ENCODE results near the gene SH2D5. TPM values are rescaled to one million over a fixed set of nuclear protein-coding genes. Genes with fewer than 3 reads are reported as not detected.
A peak's percentile ranks its signal among the peaks of the same experiment; 100 is the strongest.

SH2D5 gene
- total RNA-seq, 1 experiment from 2014 or later, result 8.7 TPM

DNA sequence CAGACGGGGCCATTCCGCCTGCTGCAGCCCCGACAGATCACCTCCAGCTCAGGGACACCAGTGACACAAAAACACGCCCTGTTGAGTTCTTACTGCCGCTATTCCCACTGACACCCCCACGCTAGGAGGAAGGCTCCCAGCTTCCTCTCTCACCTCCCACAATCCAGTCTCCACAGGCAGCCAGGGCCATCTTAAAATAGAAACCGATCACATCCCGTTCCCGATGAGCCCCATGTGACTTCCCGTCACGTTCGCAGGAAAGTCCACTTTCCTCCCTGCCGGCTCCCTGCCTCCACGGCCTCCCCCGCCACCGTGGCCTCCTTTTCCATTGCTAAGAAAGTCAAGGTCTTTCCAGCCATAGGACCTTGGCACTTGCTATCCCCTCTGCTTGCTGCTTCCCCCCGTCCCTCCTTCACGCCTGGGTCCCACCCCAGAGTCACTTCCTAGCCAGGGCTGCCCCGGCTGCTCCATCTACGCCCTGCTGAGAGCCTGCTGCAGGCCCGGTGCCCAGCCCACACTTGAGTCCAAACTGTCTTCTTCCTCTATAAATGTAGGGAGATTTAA is 47.3 kb downstream of the SH2D5 start:
- H4K20me1 ChIP-seq (ENCODE audit: control insufficient read depth, insufficient read depth, insufficient read length), result no peaks in the 10 kb centered on the region
- H3K18ac ChIP-seq (ENCODE audit: insufficient read length, low read depth, low read length), result no peak overlapping the region
- TF ChIP-seq CTCF (conservative IDR thresholded peaks at IDR 0.05), result no peak
- H4K5ac ChIP-seq (ENCODE audit: insufficient read length, low read depth, low read length), result no peak overlapping the region
- H3K4me1 ChIP-seq (ENCODE audit: insufficient read depth, low read length), result no peaks in the 10 kb centered on the region
- H3K4ac ChIP-seq (ENCODE audit: low read depth, low read length), result no peak overlapping the region
- no peaks in the 10 kb centered on the region for H3K9me3 ChIP-seq (ENCODE audit: control insufficient read depth, low read depth, low read length)
- Mint-ChIP-seq H3K27me3 (ENCODE audit: low read depth) (no peaks in the 10 kb centered on the region; the same call in 1 of the 2 replicates), H3K27ac (peak overlapping the region; percentile 35 to 39 (median 37); a peak in 2 of 7 replicates), H3K4me1 (peaks cover 3% of the 10 kb centered on the region in 2 experiments; a peak in 2 of 4 replicates), H3K36me3 (ENCODE audit: insufficient read depth in 1 of 3, low read depth in 3 of 3) (peaks cover 0 to 21% (median 6%) of the 10 kb centered on the region in 3 experiments; a peak in 5 of 7 replicates), H3K4me3 (no peak overlapping the region; a peak in 1 of 5 replicates), H3K9me3 (no peaks in the 10 kb centered on the region)
- H3K23ac ChIP-seq (ENCODE audit: insufficient read length, low read depth, low read length), result no peak overlapping the region
- H4K8ac ChIP-seq (replicated peaks; ENCODE audit: insufficient read length, low read depth, low read length), result no peak overlapping the region
- H2AK5ac ChIP-seq (ENCODE audit: insufficient read length, low read length), result no peak overlapping the region
- no peak overlapping the region for H3K14ac ChIP-seq (ENCODE audit: insufficient read depth, low read length)
- no peak overlapping the region for H3K4me2 ChIP-seq (ENCODE audit: insufficient read depth, insufficient read length, low read length)
- no peaks in the 10 kb centered on the region for H3K79me1 ChIP-seq (ENCODE audit: insufficient read depth, low read depth, low read length, poor library complexity, severe bottlenecking)
- no peak overlapping the region for H3K9ac ChIP-seq (ENCODE audit: extremely low read depth, insufficient read length, low read length)
- no peak overlapping the region for H2BK5ac ChIP-seq (ENCODE audit: insufficient read length, low read length)
- H3K27ac ChIP-seq (ENCODE audit: insufficient read length, low read depth, low read length), result no peak overlapping the region
- no peak overlapping the region for H2BK12ac ChIP-seq (ENCODE audit: insufficient read length, low read depth, low read length)
- no peak overlapping the region for H2BK15ac ChIP-seq (ENCODE audit: low read depth, low read length)
- no peaks in the 10 kb centered on the region for H3K23me2 ChIP-seq (ENCODE audit: insufficient read length, low read depth, low read length, poor library complexity, severe bottlenecking)
- WGBS (ENCODE audit: extremely low coverage, insufficient read length, low lambda C conversion rate), result no CpG with 5 or more reads among the region's 21 CpGs
- no peak overlapping the region for H3K56ac ChIP-seq (ENCODE audit: insufficient read length, low read depth, low read length)
- no peak for DNase-seq
- H2BK120ac ChIP-seq (ENCODE audit: low read depth, low read length, poor library complexity, severe bottlenecking), result no peak overlapping the region
- H2BK20ac ChIP-seq (ENCODE audit: low read depth, low read length, poor library complexity, severe bottlenecking), result no peak overlapping the region
- H3K79me2 ChIP-seq (ENCODE audit: insufficient read depth, low read length), result no peaks in the 10 kb centered on the region
- no peak overlapping the region for H3T11ph ChIP-seq (ENCODE audit: low read length)
- no peaks in the 10 kb centered on the region for H3K27me3 ChIP-seq (ENCODE audit: insufficient read depth, low read length)
- H2AFZ ChIP-seq (ENCODE audit: low read length), result no peak overlapping the region
- H4K91ac ChIP-seq (ENCODE audit: insufficient read length, low read depth, low read length), result no peak overlapping the region

Measured in H9 (cell line).